Mesendoderm (in vitro differentiated cells): Measurements from ENCODE around the gene NES.

Experiments used
- DNase-seq: peaks from one replicate; pipeline ENCODE4 v3.0.0; 2013
- H2AK5ac ChIP-seq: 2 replicates; pipeline ENCODE4 v1.6.1; 2013; ENCODE audit warnings: low read length, inconsistent platforms
- H2BK120ac ChIP-seq: 2 replicates; pipeline ENCODE4 v1.6.1; 2013; ENCODE audit warnings: low read depth, mild to moderate bottlenecking, low read length, moderate library complexity, mixed read lengths
- H2BK15ac ChIP-seq: replicated peaks from 2 replicates; pipeline ENCODE4 v1.6.1; 2013; ENCODE audit warnings: low read depth, mild to moderate bottlenecking, moderate library complexity
- H2BK5ac ChIP-seq: 2 replicates; pipeline ENCODE4 v1.6.1; 2013; ENCODE audit warnings: low read length, inconsistent platforms
- H3K18ac ChIP-seq: 2 replicates; pipeline ENCODE4 v1.6.1; 2013; ENCODE audit warnings: mild to moderate bottlenecking, low read length, mixed read lengths
- H3K23ac ChIP-seq: one replicate; pipeline ENCODE4 v1.6.1; 2013; ENCODE audit warnings: low read length
- H3K27ac ChIP-seq: 2 replicates; pipeline ENCODE4 v1.5.1; 2013; ENCODE audit warnings: low read depth, mild to moderate bottlenecking, inconsistent platforms, low read length, moderate library complexity
- H3K27me3 ChIP-seq: 2 replicates; pipeline ENCODE4 v1.6.1; 2013; ENCODE audit warnings: low read length, control low read depth, mild to moderate bottlenecking, inconsistent platforms; ENCODE audit not compliant: insufficient read depth, poor library complexity
- H3K36me3 ChIP-seq: 2 replicates; pipeline ENCODE4 v1.6.1; 2013; ENCODE audit warnings: low read length, inconsistent platforms; ENCODE audit not compliant: control insufficient read depth, insufficient read depth
- H3K4ac ChIP-seq: one replicate; pipeline ENCODE4 v1.6.1; 2013; ENCODE audit warnings: low read depth, mild to moderate bottlenecking, low read length, moderate library complexity
- H3K4me1 ChIP-seq: 2 replicates; pipeline ENCODE4 v1.6.1; 2013; ENCODE audit warnings: low read depth, low read length, inconsistent platforms; ENCODE audit not compliant: control insufficient read depth
- H3K4me2 ChIP-seq: 2 replicates; pipeline ENCODE4 v1.6.1; 2013; ENCODE audit warnings: low read length
- H3K4me3 ChIP-seq: 2 replicates; pipeline ENCODE4 v1.5.1; 2013; ENCODE audit warnings: mild to moderate bottlenecking, low read length
- H3K56ac ChIP-seq: one replicate; pipeline ENCODE4 v1.6.1; 2013; ENCODE audit warnings: low read length
- H3K79me1 ChIP-seq: 2 replicates; pipeline ENCODE4 v1.6.1; 2013; ENCODE audit warnings: low read length, inconsistent platforms
- H3K79me2 ChIP-seq: 2 replicates; pipeline ENCODE4 v1.6.1; 2013; ENCODE audit warnings: mild to moderate bottlenecking, low read length; ENCODE audit not compliant: control insufficient read depth, insufficient read depth
- H3K9ac ChIP-seq: 2 replicates; pipeline ENCODE4 v1.6.1; 2013; ENCODE audit warnings: low read length, inconsistent platforms
- H4K5ac ChIP-seq: one replicate; pipeline ENCODE4 v1.6.1; 2013; ENCODE audit warnings: low read length
- H4K8ac ChIP-seq: one replicate; pipeline ENCODE4 v1.6.1; 2013; ENCODE audit warnings: low read depth, mild to moderate bottlenecking, control low read depth, low read length, moderate library complexity
- WGBS: extraction: QIAGEN DNeasy Blood & Tissue Kit; methylation state at CpG from one replicate; pipeline ENCODE4 v1.1.7; 2013; ENCODE audit warnings: low lambda C conversion rate, missing lambda C conversion rate; ENCODE audit not compliant: insufficient coverage; ENCODE audit errors: extremely low coverage; 5-methylcytosine and 5-hydroxymethylcytosine counted together

NES gene

GRCh38 chr1:156660752-156661112, 16.5 kb downstream of the NES start:
- Histone ChIP-seq H3K27ac (peak overlapping the region; percentile 92), H2BK15ac (no peak overlapping the region), H3K56ac (peak overlapping the region; percentile 89), H3K4me2 (no peak overlapping the region), H4K5ac (no peak overlapping the region), H2BK5ac (peak overlapping the region; percentile 96), H4K8ac (no peak overlapping the region), H2AK5ac (no peak overlapping the region), H3K27me3 (peaks cover 5% of the 10 kb centered on the region), H3K4ac (peak overlapping the region; percentile 82), H3K4me1 (peaks cover 23% of the 10 kb centered on the region), H3K79me1 (no peaks in the 10 kb centered on the region), H2BK120ac (peak overlapping the region; percentile 23), H3K9ac (peak overlapping the region; percentile 30), H3K18ac (peak overlapping the region; percentile 35), H3K79me2 (no peaks in the 10 kb centered on the region), H3K36me3 (no peaks in the 10 kb centered on the region), H3K4me3 (no peak overlapping the region), H3K23ac (no peak overlapping the region)
- no peak for DNase-seq
- WGBS, result no CpG with 5 or more reads among the region's 2 CpGs

DNA sequence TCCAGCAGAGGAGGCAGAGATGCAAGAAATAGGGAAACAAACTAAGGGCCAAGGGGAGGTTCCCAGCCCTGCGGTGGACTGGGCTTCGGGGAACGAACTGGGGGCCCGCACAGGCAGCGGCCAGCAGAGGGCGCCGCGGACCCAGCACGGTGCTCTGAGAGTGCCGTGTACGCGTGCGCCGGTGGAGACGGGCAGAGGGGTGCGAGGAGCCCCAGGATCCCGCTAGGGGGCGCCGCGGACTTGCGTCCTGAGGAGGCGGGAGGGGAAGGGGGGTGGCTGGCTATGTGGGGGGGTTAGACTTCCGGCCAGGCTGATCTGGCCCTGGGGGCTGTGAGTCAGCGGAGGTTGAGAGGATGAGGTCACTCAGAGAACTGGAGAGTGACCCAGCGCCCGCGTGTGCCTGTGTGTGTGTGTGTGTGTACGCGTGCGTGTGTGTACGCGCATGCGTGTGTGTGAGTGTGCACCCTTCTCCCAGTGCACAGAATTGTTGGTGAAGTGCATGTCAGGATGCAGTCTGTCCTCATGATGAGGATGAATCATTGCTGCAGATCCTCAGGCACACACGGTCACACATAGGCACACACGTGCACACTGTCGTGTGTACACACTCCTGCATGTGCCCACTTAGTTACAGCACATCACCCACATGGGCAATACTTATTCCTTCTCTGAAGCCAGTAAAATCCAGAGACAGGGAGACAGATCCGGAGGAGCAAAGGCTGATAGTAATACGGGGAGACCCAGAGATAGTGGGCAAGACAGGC, 17.0 kb downstream of the NES start:
- Histone ChIP-seq H3K9ac (peak overlapping the region; percentile 42), H3K18ac (peak overlapping the region; percentile 35), H3K36me3 (no peaks in the 10 kb centered on the region), H3K4me2 (peak overlapping the region; percentile 10), H3K4me1 (peaks cover 20% of the 10 kb centered on the region), H3K56ac (peak overlapping the region; percentile 89), H4K5ac (peak overlapping the region; percentile 53), H3K4ac (peak overlapping the region; percentile 82), H3K79me1 (no peaks in the 10 kb centered on the region), H3K79me2 (no peaks in the 10 kb centered on the region), H2BK15ac (no peak overlapping the region), H3K27me3 (peaks cover 5% of the 10 kb centered on the region), H2BK120ac (peak overlapping the region; percentile 23), H2AK5ac (peak overlapping the region; percentile 92), H2BK5ac (peak overlapping the region; percentile 96), H4K8ac (no peak overlapping the region), H3K27ac (peak overlapping the region; percentile 92), H3K4me3 (no peak overlapping the region), H3K23ac (peak overlapping the region; percentile 87)
- WGBS, result no CpG with 5 or more reads among the region's 38 CpGs
- peak; percentile 99 for DNase-seq

- Histone ChIP-seq H3K4me3 (no peak overlapping the region), H3K4me2 (no peak overlapping the region), H4K5ac (no peak overlapping the region), H3K79me1 (no peaks in the 10 kb centered on the region), H3K56ac (peak overlapping the region; percentile 79), H4K8ac (no peak overlapping the region), H3K4ac (no peak overlapping the region), H3K27ac (no peak overlapping the region), H3K23ac (no peak overlapping the region), H3K79me2 (no peaks in the 10 kb centered on the region), H2AK5ac (no peak overlapping the region), H3K18ac (no peak overlapping the region), H2BK5ac (peak overlapping the region; percentile 7), H3K4me1 (peaks cover 18% of the 10 kb centered on the region), H2BK15ac (no peak overlapping the region), H3K27me3 (peaks cover 5% of the 10 kb centered on the region), H3K36me3 (no peaks in the 10 kb centered on the region), H2BK120ac (no peak overlapping the region), H3K9ac (peak overlapping the region; percentile 42)
- DNase-seq, result no peak
- no CpG with 5 or more reads among the region's 6 CpGs for WGBS
Measured at GRCh38 chr1:156659661-156659987, 17.6 kb downstream of the NES start.

DNA sequence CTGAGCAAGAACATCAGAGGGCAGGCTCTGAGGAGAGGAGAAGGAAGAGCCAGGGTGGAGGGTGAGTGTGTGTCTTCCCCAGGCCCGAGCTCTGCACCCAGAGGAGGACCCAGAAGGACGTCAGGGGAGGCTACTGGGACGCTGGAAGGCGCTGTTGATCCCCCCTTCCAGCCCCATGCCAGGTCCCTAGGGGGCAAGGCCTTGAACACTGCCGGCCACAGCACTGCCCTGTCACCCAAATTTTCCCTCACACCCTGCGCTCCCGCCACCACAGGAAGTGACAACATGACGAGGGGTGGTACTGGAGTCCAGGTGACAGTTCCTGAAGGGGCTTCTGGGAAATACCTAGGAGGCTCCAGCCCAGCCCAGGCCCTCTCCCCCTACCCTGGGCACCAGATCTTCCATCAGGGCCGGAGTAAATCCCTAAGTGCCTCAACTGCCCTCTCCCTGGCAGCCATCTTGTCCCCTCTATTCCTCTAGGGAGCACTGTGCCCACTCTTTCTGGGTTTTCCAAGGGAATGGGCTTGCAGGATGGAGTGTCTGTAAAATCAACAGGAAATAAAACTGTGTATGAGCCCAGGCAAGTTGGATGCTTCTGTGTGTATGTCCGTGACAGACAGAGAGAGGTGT, 18.1 kb downstream of the NES start:
- H3K4me1 ChIP-seq, result peaks cover 13% of the 10 kb centered on the region
- no peak overlapping the region for H3K4ac ChIP-seq
- H3K4me2 ChIP-seq, result no peak overlapping the region
- no peak for DNase-seq
- H2BK120ac ChIP-seq, result no peak overlapping the region
- no peak overlapping the region for H2BK15ac ChIP-seq
- no peak overlapping the region for H3K27ac ChIP-seq
- no peak overlapping the region for H3K23ac ChIP-seq
- no peak overlapping the region for H3K4me3 ChIP-seq
- no peak overlapping the region for H3K18ac ChIP-seq
- H3K79me1 ChIP-seq, result no peaks in the 10 kb centered on the region
- H4K8ac ChIP-seq, result no peak overlapping the region
- H3K9ac ChIP-seq, result no peak overlapping the region
- H4K5ac ChIP-seq, result no peak overlapping the region
- peak overlapping the region; percentile 79 for H3K56ac ChIP-seq
- peaks cover 5% of the 10 kb centered on the region for H3K27me3 ChIP-seq
- no peak overlapping the region for H2BK5ac ChIP-seq
- no peak overlapping the region for H2AK5ac ChIP-seq
- no CpG with 5 or more reads among the region's 10 CpGs for WGBS
- no peaks in the 10 kb centered on the region for H3K79me2 ChIP-seq
- no peaks in the 10 kb centered on the region for H3K36me3 ChIP-seq

DNA sequence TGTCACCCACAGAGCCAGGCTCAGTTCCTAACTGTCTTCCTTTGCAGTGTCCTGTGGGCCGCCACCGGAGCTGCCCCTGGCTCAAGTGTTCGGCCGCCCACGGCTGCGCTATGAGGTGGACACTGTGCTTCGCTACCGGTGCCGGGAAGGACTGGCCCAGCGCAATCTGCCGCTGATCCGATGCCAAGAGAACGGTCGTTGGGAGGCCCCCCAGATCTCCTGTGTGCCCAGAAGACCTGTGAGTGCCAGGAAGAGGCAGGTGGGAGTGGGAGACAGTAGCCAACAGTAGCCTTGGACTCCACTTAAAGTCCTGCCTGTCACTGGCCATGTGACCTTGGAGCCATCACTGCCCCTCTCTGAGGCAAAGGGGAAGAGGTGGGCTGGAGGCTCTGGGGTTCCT, 18.7 kb downstream of the NES start:
- Histone ChIP-seq H3K4me3 (no peak overlapping the region), H4K8ac (no peak overlapping the region), H2BK5ac (no peak overlapping the region), H3K4me1 (peaks cover 11% of the 10 kb centered on the region), H3K56ac (no peak overlapping the region), H3K4me2 (no peak overlapping the region), H3K27me3 (peaks cover 5% of the 10 kb centered on the region), H3K18ac (no peak overlapping the region), H3K4ac (no peak overlapping the region), H3K27ac (no peak overlapping the region), H4K5ac (no peak overlapping the region), H3K36me3 (no peaks in the 10 kb centered on the region), H3K9ac (no peak overlapping the region), H2AK5ac (no peak overlapping the region), H3K79me2 (no peaks in the 10 kb centered on the region), H3K79me1 (no peaks in the 10 kb centered on the region), H2BK120ac (no peak overlapping the region), H3K23ac (no peak overlapping the region), H2BK15ac (no peak overlapping the region)
- no CpG with 5 or more reads among the region's 14 CpGs for WGBS
- DNase-seq, result no peak
